ENCODE data around the gene TIMM8B. TPM values are rescaled to one million over a fixed set of nuclear protein-coding genes. Genes with fewer than 3 reads are reported as not detected.

TIMM8B gene
- total and polyA plus RNA-seq, 2 of the 4 experiments (the other 2 are of a cell fraction): 35.5 to 103 TPM

DNA sequence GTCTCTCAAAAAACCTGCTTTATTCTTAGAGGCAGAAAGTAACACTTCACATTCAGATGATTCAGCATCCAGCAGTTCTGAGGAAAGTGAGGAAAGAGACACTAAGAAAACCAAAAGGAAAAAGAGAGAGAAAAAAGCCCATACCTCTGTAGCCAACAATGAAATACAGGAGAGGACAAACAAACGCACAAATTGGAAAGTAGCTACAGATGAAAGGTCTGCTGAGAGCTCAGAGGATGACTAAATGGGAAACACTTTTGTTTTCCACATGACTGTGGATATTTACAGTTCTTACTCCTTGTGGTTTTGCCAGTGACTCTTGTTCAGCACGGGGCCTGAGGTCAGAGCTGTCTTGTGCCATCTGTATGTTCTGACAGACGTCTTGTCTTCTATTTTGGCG, 3.8 kb downstream of the TIMM8B start:
- H4K5ac ChIP-seq (ENCODE audit: low read depth, low read length): no peak overlapping the region; the same call in 1 of the 2 replicates
- intact Hi-C loops (cut with micrococcal nuclease) (loop anchor here (5.0 kb wide), 1 partner anchor 150 kb away; no protein-coding TSS in a partner anchor), dilution Hi-C loops (cut with HindIII; ENCODE audit: low sequenced_read_pairs, unreplicated experiment) (no loop called here), in situ Hi-C loops (cut with MboI; ENCODE audit: low sequenced_read_pairs) (no loop called here)
- no peak overlapping the region for H3K4ac ChIP-seq (ENCODE audit: low read depth, low read length)
- H3K27me3 ChIP-seq (ENCODE audit: control insufficient read depth, insufficient read depth, low read length): no peaks in the 10 kb centered on the region
- no CpG with 5 or more reads among the region's 4 CpGs for WGBS, 2 experiments (ENCODE audit: extremely low coverage in 2 of 2, insufficient read length in 1 of 2)
- H3K9me3 ChIP-seq (ENCODE audit: control insufficient read depth, insufficient read depth, low read length): no peaks in the 10 kb centered on the region
- peak overlapping the region; percentile 60 for H2BK5ac ChIP-seq (ENCODE audit: low read depth, low read length, poor library complexity, severe bottlenecking)
- peaks cover under 1% of the 10 kb centered on the region; the same call in 1 of the 2 replicates for H3K4me1 ChIP-seq (ENCODE audit: control insufficient read depth, insufficient read depth, low read length)
- H3K9me1 ChIP-seq (ENCODE audit: insufficient read depth, low read length): peaks cover 3% of the 10 kb centered on the region
- no peak overlapping the region for H2BK15ac ChIP-seq (ENCODE audit: low read depth, low read length)
- H3K14ac ChIP-seq (replicated peaks; ENCODE audit: low read depth, low read length): no peak overlapping the region
- H4K91ac ChIP-seq (ENCODE audit: insufficient read depth, low read depth, low read length): no peak overlapping the region
- H3K4me3 ChIP-seq (ENCODE audit: insufficient read depth, low read depth, low read length): no peak overlapping the region
- CTCF ChIA-PET: interaction anchor here (0.5 to 0.6 kb wide), 2 partner anchors 15 to 137 kb away, joined by 3 read pairs; no protein-coding TSS in a partner anchor
- H3K27ac ChIP-seq (ENCODE audit: insufficient read depth, low read length): no peak overlapping the region
- POLR2A ChIA-PET (ENCODE audit: unreplicated experiment): interaction anchor here (0.6 kb wide), 1 partner anchor 8 kb away, joined by 3 read pairs; no protein-coding TSS in a partner anchor
- peaks cover 22% of the 10 kb centered on the region for H3K36me3 ChIP-seq (ENCODE audit: control insufficient read depth, insufficient read depth, low read length)
- H3K4me2 ChIP-seq (ENCODE audit: low read depth, low read length): peak overlapping the region; percentile 46; the same call in 1 of the 2 replicates
- BruUV-seq (replicated peaks): no TSS peak
- DNase-seq (peak; percentile 76), ATAC-seq (ENCODE audit: low read depth) (peak; percentile 28; the same call in 1 of the 2 replicates)
- H3K23ac ChIP-seq (ENCODE audit: low read depth, low read length): no peak overlapping the region
- H2AK9ac ChIP-seq (replicated peaks; ENCODE audit: low read depth, low read length, poor library complexity): no peak overlapping the region
- 0 out of 2 replicates have a peak, but pooled peaks cover 6% of the 10 kb centered on the region for H4K20me1 ChIP-seq (ENCODE audit: insufficient read depth, low read length)
- no peak overlapping the region for H2AFZ ChIP-seq (replicated peaks; ENCODE audit: low read length, poor library complexity)
- H3K79me1 ChIP-seq (ENCODE audit: low read depth in 1 of 2, low read length in 2 of 2): peaks cover 33 to 45% of the 10 kb centered on the region in 2 experiments
- H3K18ac ChIP-seq (ENCODE audit: low read depth, low read length): no peak overlapping the region
- H2BK20ac ChIP-seq (ENCODE audit: low read depth, low read length): no peak overlapping the region
- no peak overlapping the region for H2BK120ac ChIP-seq (ENCODE audit: low read depth, low read length)
- no peak for TF ChIP-seq MAZ (IDR thresholded peaks at IDR 0.05; ENCODE audit: borderline replicate concordance, low read depth, low read length)
- peak; percentile 22; the same call in 1 of the 2 replicates for TF ChIP-seq USF2 (IDR thresholded peaks at IDR 0.05; ENCODE audit: low read depth, low read length)
- TF ChIP-seq, protein P1, sequence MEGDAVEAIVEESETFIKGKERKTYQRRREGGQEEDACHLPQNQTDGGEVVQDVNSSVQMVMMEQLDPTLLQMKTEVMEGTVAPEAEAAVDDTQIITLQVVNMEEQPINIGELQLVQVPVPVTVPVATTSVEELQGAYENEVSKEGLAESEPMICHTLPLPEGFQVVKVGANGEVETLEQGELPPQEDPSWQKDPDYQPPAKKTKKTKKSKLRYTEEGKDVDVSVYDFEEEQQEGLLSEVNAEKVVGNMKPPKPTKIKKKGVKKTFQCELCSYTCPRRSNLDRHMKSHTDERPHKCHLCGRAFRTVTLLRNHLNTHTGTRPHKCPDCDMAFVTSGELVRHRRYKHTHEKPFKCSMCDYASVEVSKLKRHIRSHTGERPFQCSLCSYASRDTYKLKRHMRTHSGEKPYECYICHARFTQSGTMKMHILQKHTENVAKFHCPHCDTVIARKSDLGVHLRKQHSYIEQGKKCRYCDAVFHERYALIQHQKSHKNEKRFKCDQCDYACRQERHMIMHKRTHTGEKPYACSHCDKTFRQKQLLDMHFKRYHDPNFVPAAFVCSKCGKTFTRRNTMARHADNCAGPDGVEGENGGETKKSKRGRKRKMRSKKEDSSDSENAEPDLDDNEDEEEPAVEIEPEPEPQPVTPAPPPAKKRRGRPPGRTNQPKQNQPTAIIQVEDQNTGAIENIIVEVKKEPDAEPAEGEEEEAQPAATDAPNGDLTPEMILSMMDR (conservative IDR thresholded peaks at IDR 0.05; ENCODE audit: low read depth, low read length): no peak
- TF ChIP-seq BHLHE40 (IDR thresholded peaks at IDR 0.05; ENCODE audit: low read depth, low read length): peak; percentile 89
- no peak for TF ChIP-seq SMC3 (IDR thresholded peaks at IDR 0.05; ENCODE audit: low read depth, low read length)
- no peak for TF ChIP-seq FOS (IDR thresholded peaks at IDR 0.05; ENCODE audit: low read depth, low read length)
- 0 out of 2 replicates have a peak, but pooled peaks have one; percentile 32 for TF ChIP-seq MXI1 (IDR thresholded peaks at IDR 0.05; ENCODE audit: borderline replicate concordance, low read depth, low read length)
- no peak for TF ChIP-seq NFE2L2 (IDR thresholded peaks at IDR 0.05; ENCODE audit: low read depth, low read length)
- TF ChIP-seq CEBPB (IDR thresholded peaks at IDR 0.05; ENCODE audit: low read depth, low read length): no peak
- TF ChIP-seq MAFK (IDR thresholded peaks at IDR 0.05; ENCODE audit: low read depth, low read length): no peak
- TF ChIP-seq CHD1 (IDR thresholded peaks at IDR 0.05; ENCODE audit: low read depth, low read length): no peak
- no peak for TF ChIP-seq RFX5 (IDR thresholded peaks at IDR 0.05; ENCODE audit: low read depth, low read length)
- TF ChIP-seq POLR2A (IDR thresholded peaks at IDR 0.05; ENCODE audit: low read depth, low read length): no peak
- TF ChIP-seq, protein P2, sequence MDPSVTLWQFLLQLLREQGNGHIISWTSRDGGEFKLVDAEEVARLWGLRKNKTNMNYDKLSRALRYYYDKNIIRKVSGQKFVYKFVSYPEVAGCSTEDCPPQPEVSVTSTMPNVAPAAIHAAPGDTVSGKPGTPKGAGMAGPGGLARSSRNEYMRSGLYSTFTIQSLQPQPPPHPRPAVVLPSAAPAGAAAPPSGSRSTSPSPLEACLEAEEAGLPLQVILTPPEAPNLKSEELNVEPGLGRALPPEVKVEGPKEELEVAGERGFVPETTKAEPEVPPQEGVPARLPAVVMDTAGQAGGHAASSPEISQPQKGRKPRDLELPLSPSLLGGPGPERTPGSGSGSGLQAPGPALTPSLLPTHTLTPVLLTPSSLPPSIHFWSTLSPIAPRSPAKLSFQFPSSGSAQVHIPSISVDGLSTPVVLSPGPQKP (IDR thresholded peaks at IDR 0.05; ENCODE audit: borderline replicate concordance, low read depth, low read length): no peak
- no peak for TF ChIP-seq RAD21 (IDR thresholded peaks at IDR 0.05; ENCODE audit: low read length)
- no peak for TF ChIP-seq RCOR1 (IDR thresholded peaks at IDR 0.05; ENCODE audit: insufficient replicate concordance, low read length)
- no peak overlapping the region for H3K56ac ChIP-seq (ENCODE audit: extremely low read depth, insufficient read depth, low read length)
- H4K8ac ChIP-seq (ENCODE audit: low read depth in 2 of 2, low read length in 2 of 2): no peak overlapping the region; a peak in 1 of 4 replicates
- H3K9ac ChIP-seq (ENCODE audit: low read depth, low read length): no peak overlapping the region
- no peak overlapping the region for H2AK5ac ChIP-seq (ENCODE audit: low read depth, low read length)

Measured in IMR-90 (cell line).